B cell (primary cell): Measurements from ENCODE around the gene LRIG3.

ENCODE experiments used
- EZH2 ChIP-seq: IDR thresholded peaks from 2 replicates; pipeline ENCODE4 v1.6.1; 2012; ENCODE audit warnings: borderline replicate concordance, low read depth, mild to moderate bottlenecking, moderate library complexity, low read length; ENCODE audit not compliant: insufficient read depth, poor library complexity, severe bottlenecking
- TF ChIP-seq, protein P1 (sequence below): fragments of 200-600 bp; IDR thresholded peaks from one replicate; pipeline ENCODE4 v1.8.0; 2022; ENCODE audit warnings: antibody characterized with exemption, mild to moderate bottlenecking

DNA sequence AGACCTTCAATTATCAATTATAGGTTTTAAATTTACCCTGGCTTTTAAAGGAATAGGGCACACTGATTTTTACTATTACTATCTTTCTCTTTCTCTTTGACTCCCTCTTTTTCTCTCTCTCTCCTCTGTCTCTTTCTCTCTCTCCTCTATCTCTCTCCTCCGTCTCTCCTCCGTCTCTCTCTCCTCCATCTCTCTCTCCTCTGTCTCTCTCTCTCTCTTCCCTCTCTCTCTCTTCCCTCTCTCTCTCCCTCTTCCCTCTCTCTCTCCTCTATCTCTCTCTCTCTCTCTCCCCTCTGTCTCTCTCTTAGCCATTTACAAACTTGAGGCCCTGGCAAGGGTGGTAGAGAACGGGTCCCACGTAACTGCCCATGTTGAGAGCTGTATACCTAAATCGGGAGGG, 62.3 kb downstream of the LRIG3 start:
- TF ChIP-seq, protein P1, sequence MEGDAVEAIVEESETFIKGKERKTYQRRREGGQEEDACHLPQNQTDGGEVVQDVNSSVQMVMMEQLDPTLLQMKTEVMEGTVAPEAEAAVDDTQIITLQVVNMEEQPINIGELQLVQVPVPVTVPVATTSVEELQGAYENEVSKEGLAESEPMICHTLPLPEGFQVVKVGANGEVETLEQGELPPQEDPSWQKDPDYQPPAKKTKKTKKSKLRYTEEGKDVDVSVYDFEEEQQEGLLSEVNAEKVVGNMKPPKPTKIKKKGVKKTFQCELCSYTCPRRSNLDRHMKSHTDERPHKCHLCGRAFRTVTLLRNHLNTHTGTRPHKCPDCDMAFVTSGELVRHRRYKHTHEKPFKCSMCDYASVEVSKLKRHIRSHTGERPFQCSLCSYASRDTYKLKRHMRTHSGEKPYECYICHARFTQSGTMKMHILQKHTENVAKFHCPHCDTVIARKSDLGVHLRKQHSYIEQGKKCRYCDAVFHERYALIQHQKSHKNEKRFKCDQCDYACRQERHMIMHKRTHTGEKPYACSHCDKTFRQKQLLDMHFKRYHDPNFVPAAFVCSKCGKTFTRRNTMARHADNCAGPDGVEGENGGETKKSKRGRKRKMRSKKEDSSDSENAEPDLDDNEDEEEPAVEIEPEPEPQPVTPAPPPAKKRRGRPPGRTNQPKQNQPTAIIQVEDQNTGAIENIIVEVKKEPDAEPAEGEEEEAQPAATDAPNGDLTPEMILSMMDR = no peak
- no peak for TF ChIP-seq EZH2
